H54 (cell line): ENCODE measurements around the gene NCKAP5.
"Not testable (repeated sequence)": the region's sequence is repeated elsewhere in the genome, so short reads cannot be mapped to it uniquely, and the experiment has no call there.

Experiments used
- DNase-seq: peaks from one replicate; pipeline ENCODE4 v3.0.0; 2011; ENCODE audit warnings: low spot score, mixed read lengths; ENCODE audit not compliant: insufficient read length
- FAIRE-seq: peaks from 3 replicates; lab custom pipeline; 2011; peaks lifted over from hg19 to GRCh38; lab: Jason Lieb, UNC
- POLR2A ChIP-seq: IDR thresholded peaks from 2 replicates; pipeline ENCODE4 v1.6.1; 2011; ENCODE audit warnings: low read depth, mild to moderate bottlenecking, low read length

The NCKAP5 gene

DNA sequence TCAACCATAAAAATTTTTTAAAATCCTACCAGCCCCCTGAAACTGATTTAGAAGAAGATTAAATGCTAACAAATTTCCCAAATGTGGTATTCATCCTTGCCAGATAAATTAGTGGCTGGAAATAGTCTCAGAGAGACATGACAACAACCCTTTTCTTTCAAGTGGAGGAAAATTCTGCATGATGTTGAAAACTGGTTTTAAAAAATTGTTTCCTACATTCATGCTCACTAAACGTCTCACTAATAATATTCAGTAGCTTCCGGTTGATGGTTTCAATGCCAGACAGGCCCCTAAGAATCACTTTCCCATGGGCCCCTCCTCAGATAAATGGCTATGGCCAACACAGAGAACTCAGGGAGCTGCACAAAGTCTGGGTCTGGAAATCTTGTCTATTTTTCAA lies 43.2 kb downstream of the NCKAP5 start:
- DNase-seq (no peak), FAIRE-seq (no peak)
- no peak for TF ChIP-seq POLR2A

DNA sequence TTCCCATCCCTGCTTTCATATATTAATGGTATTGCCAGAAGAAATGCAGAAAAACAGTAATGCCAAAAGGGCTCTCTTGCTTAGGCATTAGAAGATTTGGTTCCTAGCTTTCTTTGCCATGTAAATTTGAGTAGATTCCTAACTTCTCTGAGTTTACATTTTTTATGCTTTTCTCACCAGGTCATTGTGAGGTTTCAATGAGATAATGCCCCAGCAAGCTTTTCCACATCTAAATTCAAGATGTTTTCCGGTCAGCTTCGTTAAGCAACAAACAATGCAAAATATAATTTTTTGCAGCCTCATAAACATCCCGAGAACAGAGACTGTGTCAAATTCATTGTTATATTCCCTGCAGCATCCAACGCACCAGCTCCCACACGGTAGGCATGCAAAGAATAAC lies 44.9 kb downstream of the NCKAP5 start:
- FAIRE-seq (no peak), DNase-seq (no peak)
- no peak for TF ChIP-seq POLR2A

DNA sequence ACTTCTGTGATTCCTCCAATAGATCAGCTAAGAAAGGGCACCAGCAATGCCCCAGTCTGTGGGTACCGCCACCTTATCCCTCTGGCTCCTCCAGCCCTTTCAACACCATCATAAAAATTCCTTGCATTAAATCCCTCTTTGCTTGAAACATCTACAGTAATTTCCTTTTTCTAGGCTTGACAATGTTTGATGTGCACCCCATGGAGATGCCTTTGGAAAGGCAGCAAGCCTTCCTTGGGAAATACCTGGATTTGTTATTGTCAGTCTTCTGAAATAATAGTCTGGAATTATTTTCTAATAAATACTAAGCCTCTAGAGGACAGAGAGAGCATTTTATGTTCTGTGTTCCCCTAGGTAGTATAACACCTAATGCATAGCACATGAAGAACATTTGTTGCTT lies 46.1 kb downstream of the NCKAP5 start:
- TF ChIP-seq POLR2A: no peak
- FAIRE-seq: no peak
- no peak for DNase-seq

DNA sequence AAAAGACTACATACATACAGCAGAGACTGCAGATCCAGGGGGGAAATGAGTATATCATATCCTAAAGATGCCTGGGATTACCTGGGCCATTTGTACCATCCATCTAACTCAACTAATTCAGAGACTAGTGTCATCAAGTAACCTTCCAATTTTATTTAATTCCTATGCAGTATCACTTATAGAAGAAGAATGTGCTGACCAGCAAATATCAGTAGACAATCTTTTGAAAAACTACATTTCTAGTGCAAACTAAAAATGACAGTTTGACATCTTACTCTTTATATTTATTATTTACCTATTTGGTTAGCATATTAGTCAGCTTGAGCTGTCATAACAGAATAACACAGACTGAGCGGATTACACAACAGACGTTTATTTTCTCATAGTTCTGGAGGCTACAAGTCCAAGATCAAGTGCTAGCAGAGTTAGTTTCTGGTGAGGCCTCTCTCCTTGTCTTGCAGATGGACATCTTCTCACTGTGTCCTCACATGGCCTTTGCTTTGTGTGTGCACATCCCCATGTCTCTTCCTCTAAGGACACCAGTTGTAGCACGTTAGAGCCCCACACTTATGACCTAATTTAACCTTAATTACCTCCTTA lies 47.0 kb downstream of the NCKAP5 start:
- no peak for TF ChIP-seq POLR2A
- DNase-seq: no peak
- no peak for FAIRE-seq

DNA sequence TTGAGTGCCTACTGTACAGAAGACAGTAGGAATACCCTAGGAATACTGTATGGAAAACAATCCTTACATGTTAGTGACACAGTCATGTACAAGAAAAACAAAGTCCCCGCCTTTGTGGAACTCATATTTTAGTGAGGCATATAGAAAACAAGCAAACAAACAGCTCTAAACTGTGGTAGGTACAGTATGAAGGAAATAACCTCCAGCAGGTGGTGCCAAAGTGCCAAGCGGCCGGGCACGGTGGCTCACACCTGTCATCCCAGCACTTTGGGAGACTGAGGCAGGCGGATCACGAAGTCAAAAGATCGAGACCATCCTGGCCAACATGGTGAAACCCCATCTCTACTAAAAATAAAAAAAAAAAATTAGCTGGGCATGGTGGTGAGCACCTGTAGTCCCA lies 48.6 kb downstream of the NCKAP5 start:
- not testable (repeated sequence) for DNase-seq, FAIRE-seq

DNA sequence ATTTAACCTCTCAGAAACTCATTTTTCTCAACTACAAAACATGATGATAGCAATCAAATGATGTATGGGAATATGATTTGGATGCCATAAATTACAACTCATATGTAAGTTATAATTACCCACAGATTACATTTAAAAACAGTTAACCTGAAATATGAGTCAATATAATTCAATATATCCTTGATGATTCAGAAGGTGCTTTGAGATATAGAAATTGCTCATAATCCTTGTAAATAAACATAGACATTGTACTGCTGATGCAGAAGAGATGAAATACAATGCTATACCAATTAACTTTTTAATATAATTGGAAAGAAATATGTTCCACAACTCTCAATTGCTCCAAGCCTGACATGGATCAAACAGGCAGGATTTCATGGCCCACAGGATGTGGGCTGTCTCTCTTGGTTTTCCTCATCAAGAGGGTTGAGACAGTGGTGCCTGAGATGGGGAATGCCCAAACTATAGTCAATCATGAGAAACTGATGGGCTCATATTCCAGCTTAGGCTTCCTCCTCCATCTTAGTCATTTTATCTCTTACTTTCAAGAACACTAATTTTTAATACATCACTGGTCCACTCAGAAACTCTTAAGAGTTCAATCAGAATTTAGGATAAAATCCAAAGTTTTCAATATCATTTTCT lies 49.4 kb downstream of the NCKAP5 start:
- no peak for FAIRE-seq
- no peak for TF ChIP-seq POLR2A

DNA sequence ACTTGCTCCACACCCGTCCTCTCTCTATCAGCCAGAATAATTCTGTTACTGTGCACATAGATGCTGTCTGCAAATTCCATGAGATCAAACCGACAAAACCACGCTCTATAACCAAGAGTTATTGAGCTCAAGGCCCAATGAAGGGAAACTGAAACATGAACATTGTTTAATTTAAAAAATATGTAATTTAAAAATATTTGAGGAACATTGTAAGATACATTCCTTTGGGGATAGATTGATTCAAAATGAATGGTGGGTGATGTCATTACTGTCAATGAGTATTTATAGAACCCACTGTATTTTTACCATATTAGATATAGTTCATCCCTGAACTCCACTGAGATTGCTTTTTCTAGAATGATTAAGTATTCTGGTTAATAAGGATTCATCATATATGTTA lies 50.4 kb downstream of the NCKAP5 start:
- no peak for FAIRE-seq
- no peak for DNase-seq
- TF ChIP-seq POLR2A: no peak

More for the DNA sequence above, 49.4 kb downstream of the NCKAP5 start:
- DNase-seq: no peak

DNA sequence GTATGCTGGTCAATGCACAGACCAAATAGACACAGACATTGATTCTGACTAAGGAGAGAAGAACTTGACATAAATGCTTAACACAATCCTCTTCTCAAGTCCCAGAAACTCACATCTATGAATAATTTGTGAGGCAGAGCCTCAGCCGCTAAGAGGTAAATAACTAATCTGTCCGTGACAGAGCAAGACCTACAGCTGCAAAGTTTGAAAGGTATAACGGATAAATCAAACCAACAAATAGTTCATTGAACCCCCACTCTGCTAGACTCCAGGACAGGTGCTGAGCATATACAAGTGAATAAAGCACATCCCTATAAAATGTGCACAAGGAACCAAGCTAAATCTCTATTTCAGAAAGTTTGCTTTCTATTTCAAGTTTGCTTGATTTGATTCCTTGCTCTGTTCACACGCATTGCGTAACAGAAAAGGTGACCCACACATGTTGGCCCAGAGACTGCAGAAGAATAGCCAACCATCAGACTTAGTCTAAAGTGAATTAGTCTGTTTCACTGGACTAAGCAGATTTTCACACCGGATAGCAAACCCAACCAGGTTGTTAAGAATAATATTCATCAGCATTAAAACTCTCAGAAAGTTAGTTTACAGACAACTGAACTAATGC lies 51.7 kb downstream of the NCKAP5 start:
- no peak for DNase-seq
- TF ChIP-seq POLR2A: no peak
- no peak for FAIRE-seq

DNA sequence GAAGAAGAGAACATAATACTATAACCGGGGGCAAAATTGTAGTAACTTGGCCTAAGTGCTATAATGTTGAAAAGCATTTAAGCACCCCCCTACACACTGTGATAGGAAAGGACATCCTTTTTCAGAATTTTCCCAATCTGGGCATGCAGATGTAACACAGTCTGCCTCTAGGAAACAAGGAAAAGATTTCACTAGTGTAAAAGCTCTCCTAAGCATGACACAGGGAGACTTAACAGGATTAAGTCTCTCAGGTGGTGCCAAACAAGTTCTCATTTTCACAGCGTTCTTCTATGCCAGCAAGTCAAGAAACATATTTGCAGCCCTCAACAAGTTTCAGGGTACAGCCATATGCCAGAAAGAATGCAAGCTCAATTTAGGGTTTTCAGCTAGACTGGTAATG lies 53.0 kb downstream of the NCKAP5 start:
- no peak for DNase-seq

DNA sequence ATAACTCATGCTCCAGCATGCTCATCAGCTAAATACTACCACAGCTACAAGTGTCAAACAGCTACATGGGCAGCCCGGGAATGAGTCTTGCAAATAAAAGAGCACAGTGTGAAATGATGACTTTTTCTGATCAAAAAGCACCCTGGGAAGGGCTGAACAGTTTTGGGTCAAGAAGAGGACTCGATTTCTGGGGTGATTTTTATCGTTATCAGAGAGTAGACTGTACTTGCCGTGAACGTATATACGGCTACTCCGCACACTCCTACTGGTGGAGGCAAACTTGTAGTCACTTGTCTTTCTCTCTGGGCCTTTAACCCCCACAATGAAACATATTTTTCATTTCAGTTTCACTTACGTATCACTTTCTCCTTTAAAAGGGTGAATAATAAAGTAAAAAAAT lies 54.4 kb downstream of the NCKAP5 start:
- no peak for DNase-seq
- TF ChIP-seq POLR2A: no peak
- FAIRE-seq: no peak

More for the DNA sequence above, 53.0 kb downstream of the NCKAP5 start:
- no peak for FAIRE-seq
- no peak for TF ChIP-seq POLR2A

DNA sequence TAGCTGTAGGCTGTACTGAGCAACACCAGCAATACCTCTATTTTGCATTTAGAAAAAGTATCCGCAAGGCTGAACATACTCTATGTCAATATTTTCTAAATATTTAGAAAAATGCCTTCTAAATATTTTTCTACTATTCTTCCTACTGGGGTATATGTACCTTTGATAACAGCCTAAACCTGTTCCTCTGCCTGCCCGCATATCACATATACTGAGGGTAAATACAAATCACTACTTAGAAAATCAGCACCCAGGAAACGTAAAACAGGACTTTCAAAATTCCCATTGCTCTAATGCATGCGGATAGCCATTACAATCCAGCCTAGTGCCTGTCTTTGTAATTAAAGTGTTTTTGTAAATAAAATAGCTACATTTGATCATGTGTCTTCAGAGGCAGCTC lies 56.1 kb downstream of the NCKAP5 start:
- DNase-seq (no peak), FAIRE-seq (no peak)

DNA sequence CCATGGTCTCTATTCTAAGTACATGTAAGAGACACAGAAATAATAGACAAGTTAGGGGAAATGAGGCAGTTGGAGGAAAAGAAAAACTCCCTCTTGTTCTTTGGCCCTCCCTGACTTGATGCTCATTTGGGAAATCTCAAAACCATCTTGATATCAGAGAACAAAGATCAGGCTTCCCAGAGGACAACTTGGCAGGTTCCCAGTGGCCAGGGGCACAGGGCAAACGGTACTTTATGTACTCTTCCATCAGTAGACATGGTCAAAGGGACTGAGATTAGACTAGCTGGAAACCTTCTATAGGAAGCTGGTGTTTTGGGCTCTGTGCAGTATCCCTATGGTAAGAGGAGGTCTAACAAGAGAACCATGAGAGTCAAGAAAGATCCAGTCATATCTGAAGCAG lies 56.6 kb downstream of the NCKAP5 start:
- no peak for FAIRE-seq
- no peak for TF ChIP-seq POLR2A
- DNase-seq: no peak

More for the DNA sequence above, 56.1 kb downstream of the NCKAP5 start:
- TF ChIP-seq POLR2A: no peak

DNA sequence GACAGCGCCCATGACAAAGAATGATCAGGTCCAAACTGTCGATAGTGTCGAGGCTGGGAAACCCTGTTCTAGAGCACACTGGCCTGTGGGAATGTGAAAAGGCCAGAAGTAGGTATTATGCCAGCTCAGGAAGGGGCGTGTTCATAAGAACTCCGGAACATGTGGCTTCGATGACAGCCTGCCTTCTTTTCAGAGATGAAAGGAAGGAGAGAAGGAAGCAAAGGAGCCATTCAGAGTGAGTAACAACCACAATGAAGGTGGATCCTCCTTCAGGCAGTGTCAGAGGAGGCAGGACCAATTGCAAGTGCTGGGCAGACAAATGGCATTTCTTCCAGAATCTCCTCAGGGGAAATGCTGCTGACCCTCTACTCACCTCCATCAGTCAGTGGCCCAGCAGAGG lies 58.5 kb downstream of the NCKAP5 start:
- TF ChIP-seq POLR2A: no peak
- DNase-seq (no peak), FAIRE-seq (no peak)

DNA sequence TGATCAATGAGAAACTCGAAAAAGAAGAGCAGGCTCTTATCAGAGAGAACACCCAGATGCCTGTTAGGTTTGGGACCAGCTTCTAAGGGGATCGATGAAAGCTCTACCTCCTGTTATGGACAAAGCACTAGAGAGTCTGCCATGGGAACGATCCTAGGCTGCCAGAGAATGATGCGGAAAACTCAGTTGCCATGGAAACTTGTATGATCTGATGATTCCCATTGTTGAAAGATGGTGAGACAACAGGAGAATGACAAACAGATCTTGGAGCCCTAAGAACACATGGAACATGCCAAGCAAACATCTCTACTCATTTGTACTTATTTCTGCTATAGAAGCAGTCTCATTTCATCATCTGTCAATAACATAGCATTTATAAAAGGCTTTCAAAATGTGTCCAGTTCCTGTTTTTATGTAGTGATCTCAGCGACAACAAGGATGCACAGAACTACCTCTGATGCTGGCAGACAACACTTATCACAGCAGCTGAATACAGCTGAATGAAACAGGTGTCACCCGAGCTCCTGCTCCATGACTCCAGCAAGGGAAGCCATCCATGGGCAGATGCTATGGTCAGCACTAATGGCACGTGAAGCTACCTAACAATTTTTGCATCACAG lies 59.6 kb downstream of the NCKAP5 start:
- DNase-seq (no peak), FAIRE-seq (no peak)
- no peak for TF ChIP-seq POLR2A

DNA sequence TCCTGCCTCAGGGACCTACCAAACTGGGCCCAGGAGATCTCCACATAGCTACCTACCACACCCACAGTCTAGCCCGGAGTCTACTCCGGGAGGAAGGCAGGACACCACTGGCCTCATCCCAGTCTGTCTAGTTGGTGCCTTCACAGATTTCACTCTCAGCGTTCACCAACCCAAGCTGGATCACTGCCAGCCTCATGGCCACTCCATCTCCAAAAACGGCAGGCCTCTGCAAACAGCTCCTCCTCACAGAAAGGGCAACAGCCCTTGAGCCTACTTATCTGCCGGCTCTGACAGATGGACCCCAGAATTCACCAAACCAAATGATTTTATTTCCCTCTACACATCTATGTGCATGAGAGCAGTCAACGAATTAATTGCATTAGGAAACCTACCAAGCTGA lies 61.3 kb downstream of the NCKAP5 start:
- no peak for TF ChIP-seq POLR2A
- FAIRE-seq (no peak), DNase-seq (no peak)
